GM12878 (cell line): Measurements from ENCODE around the gene PCDHAC1. TPM values are rescaled to one million over a fixed set of nuclear protein-coding genes. Genes with fewer than 3 reads are reported as not detected.

ENCODE experiments used
- ATAC-seq: fragments of 200-7000 bp; cut with Tn5 transposase; 3 replicates; pipeline ENCODE4 v1.9.1; 2020; ENCODE audit warnings: mild to moderate bottlenecking, moderate library complexity
- BruUV-seq: library from RNA; stranded (reverse); fragments of 400-500 nt; replicated peaks from 2 replicates; lab custom pipeline; 2021; lab: Mats Ljungman, UMichigan
- CTCF ChIA-PET: fragments of 300-600 bp; sonication (Branson Sonifier 250); formaldehyde crosslinking; extraction: SDS; loops from one replicate; lab custom pipeline; 2021; ENCODE audit warnings: inconsistent platforms; lab: Yijun Ruan, JAX
- POLR2A ChIA-PET: fragments of 350-600 bp; formaldehyde crosslinking; extraction: SDS; loops from one replicate; lab custom pipeline; 2021; ENCODE audit warnings: inconsistent platforms; lab: Charles Lee
- RAD21 ChIA-PET: fragments of 300-600 bp; sonication (Branson Sonifier 250); formaldehyde crosslinking; loops from one replicate; lab custom pipeline; 2023; ENCODE audit warnings: antibody characterized with exemption; ENCODE audit not compliant: unreplicated experiment; lab: Charles Lee
- SMC1A ChIA-PET: fragments of 300-600 bp; sonication (Branson Sonifier 250); formaldehyde crosslinking; loops from one replicate; lab custom pipeline; 2023; ENCODE audit not compliant: unreplicated experiment, uncharacterized antibody; lab: Charles Lee
- DNase-seq: peaks from one replicate; pipeline ENCODE4 v3.0.0-alpha.2; 2011; ENCODE audit warnings: low read depth, low spot score
- FAIRE-seq: peaks from 3 replicates; lab custom pipeline; 2011; peaks lifted over from hg19 to GRCh38; lab: Jason Lieb, UNC
- H2AFZ ChIP-seq: 2 replicates; pipeline ENCODE4 v1.6.0; 2011; ENCODE audit warnings: low read depth, low read length, control low read depth; ENCODE audit not compliant: control insufficient read depth
- H3K27ac ChIP-seq: 2 replicates; pipeline ENCODE4 v1.5.1; 2011; ENCODE audit warnings: control low read depth; ENCODE audit not compliant: control insufficient read depth, insufficient read depth
- H3K27me3 ChIP-seq, 2 experiments: replicated peaks in 1 of 2; 2 replicates each; pipeline versions ENCODE4 v1.6.0 to v1.6.1; 2011; ENCODE audit warnings: low read length in 1 of 2; ENCODE audit not compliant: control insufficient read depth in 2 of 2, insufficient read depth in 2 of 2
- H3K36me3 ChIP-seq, 2 experiments: 2 replicates each; pipeline ENCODE4 v1.5.1; 2011; ENCODE audit warnings: low read length in 1 of 2; ENCODE audit not compliant: control insufficient read depth in 2 of 2, insufficient read depth in 2 of 2
- H3K4me1 ChIP-seq: 2 replicates; pipeline ENCODE4 v1.6.1; 2011; ENCODE audit warnings: mild to moderate bottlenecking, low read length, moderate library complexity, mixed read lengths; ENCODE audit not compliant: control insufficient read depth, insufficient read depth
- H3K4me2 ChIP-seq: 2 replicates; pipeline ENCODE4 v1.6.0; 2011; ENCODE audit warnings: control low read depth; ENCODE audit not compliant: control insufficient read depth, insufficient read depth
- H3K4me3 ChIP-seq: fragments of 200-600 bp; sonication (generic); 2 replicates; pipeline ENCODE4 v1.5.1; 2016
- H3K79me2 ChIP-seq: 2 replicates; pipeline ENCODE4 v1.6.0; 2011; ENCODE audit warnings: low read length; ENCODE audit not compliant: control insufficient read depth, insufficient read depth
- H3K9ac ChIP-seq: 2 replicates; pipeline ENCODE4 v1.8.0; 2011; ENCODE audit warnings: low read length, control low read depth, mixed read lengths; ENCODE audit not compliant: control insufficient read depth, insufficient read depth
- H3K9me3 ChIP-seq: replicated peaks from 3 replicates; pipeline ENCODE4 v1.5.1; 2011; ENCODE audit warnings: mild to moderate bottlenecking, low read length; ENCODE audit not compliant: control insufficient read depth, insufficient read depth
- H4K20me1 ChIP-seq: 2 replicates; pipeline ENCODE4 v1.6.0; 2011; ENCODE audit not compliant: control insufficient read depth, insufficient read depth
- E2F4 ChIP-seq: IDR thresholded peaks from 2 replicates; pipeline ENCODE4 v1.6.1; 2012; ENCODE audit warnings: low read depth, low read length, improper control_type of control experiment
- ETV6 ChIP-seq, 2 experiments: fragments of 450-650 bp in 1 of 2; IDR thresholded peaks in 1 of 2; conservative IDR thresholded peaks in 1 of 2; 2 replicates each; pipeline ENCODE4 v1.6.1; 2014; ENCODE audit warnings: antibody characterized with exemption in 1 of 2, borderline replicate concordance in 1 of 2, low read depth in 1 of 2, mild to moderate bottlenecking in 1 of 2, moderate library complexity in 1 of 2
- HCFC1 ChIP-seq: fragments of 150-350 bp; IDR thresholded peaks from 2 replicates; pipeline ENCODE4 v1.6.1; 2014; ENCODE audit warnings: low read length
- HDAC6 ChIP-seq: fragments of 200-600 bp; sonication (generic); IDR thresholded peaks from one replicate; pipeline ENCODE4 v1.8.0; 2017; ENCODE audit warnings: antibody characterized with exemption; ENCODE audit not compliant: unreplicated experiment
- IKZF2 ChIP-seq, 2 experiments: fragments of 450-650 bp; IDR thresholded peaks; 2 replicates each; pipeline ENCODE4 v1.6.1; 2017; ENCODE audit warnings: mild to moderate bottlenecking in 2 of 2, moderate library complexity in 2 of 2
- JUNB ChIP-seq: IDR thresholded peaks from 2 replicates; pipeline ENCODE4 v1.6.1; 2016; ENCODE audit warnings: antibody characterized with exemption, mild to moderate bottlenecking
- SIX5 ChIP-seq: IDR thresholded peaks from 2 replicates; pipeline ENCODE4 v1.6.1; 2011; ENCODE audit warnings: mild to moderate bottlenecking, low read depth, low read length, moderate library complexity; ENCODE audit not compliant: severe bottlenecking
- SUZ12 ChIP-seq: fragments of 200-600 bp; sonication (generic); IDR thresholded peaks from one replicate; pipeline ENCODE4 v1.6.1; 2018; ENCODE audit warnings: antibody characterized with exemption, mild to moderate bottlenecking; ENCODE audit not compliant: unreplicated experiment
- ZBTB4 ChIP-seq: fragments of 450-650 bp; formaldehyde crosslinking; IDR thresholded peaks from 2 replicates; pipeline ENCODE4 v1.4.0; 2022; ENCODE audit warnings: mild to moderate bottlenecking, moderate library complexity
- ZNF592 ChIP-seq: fragments of 450-650 bp; IDR thresholded peaks from 2 replicates; pipeline ENCODE4 v1.6.1; 2017; ENCODE audit warnings: mild to moderate bottlenecking, moderate library complexity
- WGBS: methylation state at CpG from one replicate; pipeline ENCODE4 v1.1.6; 2016; ENCODE audit warnings: low lambda C conversion rate; ENCODE audit not compliant: insufficient replicate concordance, insufficient coverage; ENCODE audit errors: missing lambda C conversion rate; 5-methylcytosine and 5-hydroxymethylcytosine counted together
- in situ Hi-C: fragments of 300-500 bp; cut with MboI; formaldehyde crosslinking; loops from 9 replicates; pipeline ENCODE4 v1.14.3; 2018; ENCODE audit warnings: mixed read lengths
- intact Hi-C: fragments of 100-400 bp; cut with micrococcal nuclease; formaldehyde crosslinking; loops from one replicate; pipeline ENCODE4 v1.14.2; 2022; ENCODE audit not compliant: unreplicated experiment
- polyA plus RNA-seq, 11 experiments: library from polyadenylated mRNA; depleted of rRNA in 4 of 11; unstranded in 6 of 11; stranded (reverse) in 5 of 11; fragments of >200 nt; fragmentation: Nextera tagmentation in 4 of 11; fragmentation: Illumina TruSeq in 1 of 11; extraction: Ambion mirVana in 4 of 11; extraction: Trizol in 1 of 11; gene quantifications; 1 replicate in 1 of 11; 2 replicates in 10 of 11; pipeline versions ENCODE4 v1.2.1 to v1.2.3, GENCODE V29; 2011 to 2016; ENCODE audit warnings: inconsistent platforms in 2 of 11, missing spikeins in 2 of 11, low read depth in 1 of 11
- total RNA-seq, 4 experiments: library from RNA; depleted of rRNA in 3 of 4; stranded (reverse); fragments of >200 nt in 3 of 4; fragmentation: Illumina TruSeq in 1 of 4; extraction: Trizol in 1 of 4; gene quantifications; 2 replicates each; pipeline versions ENCODE4 v1.2.1 to v1.2.3, GENCODE V29; 2013 to 2021

The PCDHAC1 gene
- total and polyA plus RNA-seq, 10 of the 15 experiments (the other 5 are each of a cell fraction or from before 2014, with no cell fraction given) = not detected

- no peaks in the 10 kb centered on the region for H4K20me1 ChIP-seq
- CTCF ChIA-PET = no interaction called here
- no peak overlapping the region for H3K4me3 ChIP-seq
- WGBS = 0% methylated on average over 4 of the region's 4 CpGs
- no peak for DNase-seq
- POLR2A ChIA-PET = no interaction called here
- RAD21 ChIA-PET = no interaction called here
- SMC1A ChIA-PET = no interaction called here
- FAIRE-seq = no peak
- H3K4me1 ChIP-seq = no peaks in the 10 kb centered on the region
- in situ Hi-C loops = no loop called here
- intact Hi-C loops = no loop called here
- no peak overlapping the region for H3K9ac ChIP-seq
- H3K4me2 ChIP-seq = no peak overlapping the region
- BruUV-seq = no TSS peak
- H3K9me3 ChIP-seq = peaks cover 3% of the 10 kb centered on the region; the same call in 2 of the 3 replicates
- no peaks in the 10 kb centered on the region for H3K79me2 ChIP-seq
- H3K36me3 ChIP-seq = no peaks in the 10 kb centered on the region
- no peaks in the 10 kb centered on the region for H3K27me3 ChIP-seq
- no peak overlapping the region for H2AFZ ChIP-seq
- no peak overlapping the region for H3K27ac ChIP-seq
- ATAC-seq = no peak
- no peak for TF ChIP-seq JUNB
- TF ChIP-seq ZNF592 = no peak
- no peak for TF ChIP-seq IKZF2 (IDR thresholded peaks at IDR 0.05)
- no peak for TF ChIP-seq ZBTB4
- no peak for TF ChIP-seq ETV6 (conservative IDR thresholded peaks at IDR 0.05 in 1 of 2, IDR thresholded peaks at IDR 0.05 in 1 of 2; ENCODE audit: borderline replicate concordance in 1 of 2, low read depth in 1 of 2)
- no peak for TF ChIP-seq HCFC1
- TF ChIP-seq HDAC6 = no peak
- TF ChIP-seq E2F4 = no peak
- TF ChIP-seq SIX5 = no peak
- TF ChIP-seq SUZ12 = no peak
Observed at GRCh38 chr5:140923601-140924000, 2.5 kb upstream of the PCDHAC1 start.
